Loucy (cell line): ENCODE data around the gene EFL1.

ENCODE experiments used
- EZH2phosphoT487 ChIP-seq: fragments of 200-600 bp; IDR thresholded peaks from 2 replicates; pipeline ENCODE4 v1.6.1; 2018; ENCODE audit warnings: antibody characterized with exemption, mild to moderate bottlenecking, moderate library complexity, borderline replicate concordance
- TF ChIP-seq, protein P1 (sequence below): fragments of 200-600 bp; sonication (generic); conservative IDR thresholded peaks from 2 replicates; pipeline ENCODE4 v1.5.1; 2014; ENCODE audit warnings: mild to moderate bottlenecking, antibody characterized with exemption, low read length

DNA sequence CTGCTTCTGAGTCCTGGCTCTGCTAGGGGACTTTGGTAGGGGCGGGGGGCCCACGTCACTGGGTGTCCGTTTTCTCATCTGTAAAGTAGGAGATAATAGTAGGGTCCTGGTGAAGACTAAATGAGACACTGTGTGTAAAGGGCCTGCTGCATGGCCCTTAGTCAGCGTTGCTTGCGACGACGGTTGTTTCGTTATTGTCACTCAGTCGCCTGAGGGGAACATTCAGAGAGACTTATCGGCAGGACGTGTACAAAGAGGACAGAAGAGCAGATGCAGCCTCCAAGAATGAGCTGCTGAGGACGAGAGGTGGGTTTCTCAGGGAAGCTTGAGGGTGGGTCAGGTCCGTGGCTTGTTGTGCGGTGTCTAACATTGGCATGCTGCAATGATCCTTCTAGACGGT is 163.9 kb downstream of the EFL1 start:
- TF ChIP-seq, protein P1, sequence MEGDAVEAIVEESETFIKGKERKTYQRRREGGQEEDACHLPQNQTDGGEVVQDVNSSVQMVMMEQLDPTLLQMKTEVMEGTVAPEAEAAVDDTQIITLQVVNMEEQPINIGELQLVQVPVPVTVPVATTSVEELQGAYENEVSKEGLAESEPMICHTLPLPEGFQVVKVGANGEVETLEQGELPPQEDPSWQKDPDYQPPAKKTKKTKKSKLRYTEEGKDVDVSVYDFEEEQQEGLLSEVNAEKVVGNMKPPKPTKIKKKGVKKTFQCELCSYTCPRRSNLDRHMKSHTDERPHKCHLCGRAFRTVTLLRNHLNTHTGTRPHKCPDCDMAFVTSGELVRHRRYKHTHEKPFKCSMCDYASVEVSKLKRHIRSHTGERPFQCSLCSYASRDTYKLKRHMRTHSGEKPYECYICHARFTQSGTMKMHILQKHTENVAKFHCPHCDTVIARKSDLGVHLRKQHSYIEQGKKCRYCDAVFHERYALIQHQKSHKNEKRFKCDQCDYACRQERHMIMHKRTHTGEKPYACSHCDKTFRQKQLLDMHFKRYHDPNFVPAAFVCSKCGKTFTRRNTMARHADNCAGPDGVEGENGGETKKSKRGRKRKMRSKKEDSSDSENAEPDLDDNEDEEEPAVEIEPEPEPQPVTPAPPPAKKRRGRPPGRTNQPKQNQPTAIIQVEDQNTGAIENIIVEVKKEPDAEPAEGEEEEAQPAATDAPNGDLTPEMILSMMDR: no peak
- TF ChIP-seq EZH2phosphoT487: no peak
